HCEC 1CT (cell line): ENCODE measurements around the gene PARP4.
"Not testable (repeated sequence)": the region's sequence is repeated elsewhere in the genome, so short reads cannot be mapped to it uniquely, and the experiment has no call there.

Experiments used
- DNase-seq: peaks from one replicate; pipeline ENCODE4 v3.0.0-alpha.2; 2017

Gene PARP4

DNA sequence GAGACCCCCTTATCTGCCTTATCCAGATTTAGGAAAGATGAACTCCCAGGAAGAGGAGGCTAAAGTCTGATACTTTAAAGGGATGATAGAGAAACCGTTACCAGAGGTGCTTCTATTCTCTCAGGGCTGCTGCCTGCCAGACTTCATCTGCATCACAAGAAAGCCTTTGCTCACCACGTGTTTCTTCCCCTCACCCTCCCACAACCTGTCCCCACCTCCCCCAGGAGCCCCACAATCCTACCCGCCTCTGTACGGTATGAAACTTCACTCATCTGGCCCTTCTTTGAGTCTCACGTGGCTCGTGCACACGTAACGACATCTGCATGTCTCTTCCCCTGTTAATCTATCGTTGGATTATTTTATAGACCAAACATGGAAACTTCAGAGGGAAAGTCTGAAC is 67.7 kb downstream of the PARP4 start:
- not testable (repeated sequence) for DNase-seq

DNA sequence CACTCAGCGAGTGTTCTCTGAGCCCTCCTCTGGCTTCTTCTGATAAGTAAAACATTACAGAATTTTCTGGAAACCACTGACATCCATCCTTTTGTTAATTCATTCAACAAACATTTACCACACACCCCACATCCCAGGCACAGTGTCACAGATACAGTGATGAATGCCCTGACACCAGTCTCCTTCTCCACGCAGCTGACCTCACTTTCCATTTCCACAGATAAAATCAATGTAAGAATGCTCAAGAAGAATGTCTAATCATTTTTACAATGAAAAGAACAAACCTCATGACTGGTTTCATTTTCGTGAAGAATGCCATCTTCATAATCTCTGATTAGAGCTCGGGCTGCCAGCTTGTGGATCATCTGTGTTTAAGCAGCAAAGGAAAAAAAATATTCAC is 69.2 kb downstream of the PARP4 start:
- no peak for DNase-seq

DNA sequence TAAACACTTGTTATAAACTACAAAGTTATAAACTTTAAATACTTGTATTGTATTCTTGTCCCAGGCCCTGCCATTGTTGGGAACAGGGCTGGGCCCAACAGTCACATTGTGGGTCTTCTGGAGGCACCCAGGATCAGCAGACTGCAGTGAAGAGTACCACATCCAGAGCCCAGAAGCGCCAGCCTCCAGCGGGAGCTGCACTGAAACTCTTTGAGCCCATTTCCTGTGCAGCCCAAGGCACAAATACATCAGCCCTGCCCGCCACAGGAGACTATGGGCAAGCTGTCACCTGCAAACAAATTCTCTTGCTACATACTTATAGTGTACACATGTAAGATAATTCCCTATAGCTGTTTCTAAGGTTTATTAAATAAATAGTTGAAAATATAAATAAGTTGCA is 86.5 kb downstream of the PARP4 start:
- not testable (repeated sequence) for DNase-seq

DNA sequence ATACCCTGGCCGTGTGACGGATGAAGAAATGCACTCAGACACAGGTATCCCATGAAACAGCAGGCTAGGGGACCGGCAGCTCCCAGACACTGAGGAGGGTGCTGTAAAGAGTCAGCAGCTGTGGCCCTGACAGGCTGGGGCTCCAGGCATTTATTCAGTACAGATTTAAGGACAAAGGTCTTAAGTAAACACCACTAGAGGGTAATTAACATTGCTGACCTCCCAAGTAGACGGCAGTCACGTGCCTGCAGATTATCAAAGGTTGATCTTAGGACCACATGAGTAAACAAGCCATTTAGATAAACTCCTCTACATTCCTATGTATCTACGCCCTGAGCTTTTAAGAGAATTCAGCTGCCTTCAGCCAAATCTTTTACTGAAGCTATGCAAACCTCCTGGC is 92.9 kb downstream of the PARP4 start:
- DNase-seq: not testable (repeated sequence)

DNA sequence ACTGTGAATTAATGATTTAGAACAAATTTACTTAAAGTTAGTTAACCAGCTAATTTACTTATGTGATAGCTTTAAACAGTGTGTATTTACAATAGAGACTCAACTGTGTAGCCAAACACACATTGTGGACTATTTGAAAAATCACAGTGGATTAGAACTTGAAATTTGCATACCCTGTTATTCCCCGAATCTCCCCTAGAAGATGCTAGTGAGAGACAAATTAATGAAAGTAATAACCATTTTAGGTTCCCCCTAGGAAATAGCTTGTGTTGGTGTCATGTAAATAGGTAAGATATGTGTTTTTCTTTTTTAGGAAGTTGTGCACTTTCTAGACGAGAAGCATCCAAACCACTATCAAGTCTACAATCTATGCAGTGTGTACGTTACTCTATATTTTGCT is 104.7 kb downstream of the PARP4 start:
- DNase-seq: no peak

DNA sequence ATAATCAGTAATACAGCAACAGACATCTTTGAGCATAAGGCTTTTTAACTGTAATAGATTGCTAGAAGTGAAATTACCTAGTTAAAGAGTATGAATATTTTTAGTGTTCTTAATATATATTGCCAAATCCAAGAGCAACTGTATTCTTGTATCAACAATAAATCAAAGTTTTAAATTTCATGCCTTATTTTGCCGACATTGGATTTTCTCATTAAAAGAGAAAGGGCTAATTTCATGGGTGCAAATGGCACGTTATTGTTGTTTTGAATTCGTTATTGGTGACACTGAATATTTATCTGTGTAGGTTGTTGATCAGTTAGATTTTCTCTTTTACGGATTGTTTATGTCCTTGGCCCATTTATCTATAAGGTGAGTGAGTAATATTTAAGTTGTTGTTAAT is 106.1 kb downstream of the PARP4 start:
- DNase-seq: no peak

DNA sequence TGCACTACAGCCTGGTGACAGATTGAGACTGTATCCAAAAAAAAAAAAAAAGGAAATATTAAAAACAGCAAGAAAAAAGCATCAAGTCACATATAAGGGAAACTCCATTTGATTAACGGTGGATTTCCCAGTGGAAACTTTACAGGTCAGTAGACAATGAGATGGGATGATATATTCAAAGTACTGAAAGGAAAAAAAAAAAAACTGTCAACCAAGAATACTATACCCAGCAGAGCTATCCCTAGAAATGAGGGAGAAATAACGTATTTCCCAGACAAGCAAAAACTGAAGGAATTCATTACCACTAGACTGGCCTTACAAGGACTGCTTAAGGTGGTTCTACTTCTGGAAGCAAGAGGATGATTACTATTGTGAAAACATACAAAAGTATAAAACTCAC is 115.8 kb downstream of the PARP4 start:
- DNase-seq: no peak

DNA sequence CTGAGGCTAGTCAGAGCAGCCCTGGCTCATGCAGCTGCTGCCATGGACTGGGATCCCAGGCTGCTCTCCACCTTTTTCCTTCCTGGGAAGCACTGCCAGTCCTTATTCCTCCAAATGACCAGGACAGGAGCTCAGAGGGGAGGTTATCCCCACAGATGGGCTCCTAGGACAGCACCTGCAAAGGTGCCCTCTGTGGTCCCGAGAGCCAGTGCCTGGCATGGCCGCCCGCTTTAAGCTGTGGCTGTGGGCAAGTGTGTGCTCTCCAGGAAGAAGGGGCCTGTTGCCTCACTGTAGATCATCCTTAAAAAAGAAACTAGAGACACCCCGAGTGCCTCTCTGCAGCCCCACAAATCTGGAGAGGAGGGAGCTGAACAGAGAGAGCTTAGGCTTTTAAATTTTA is 119.6 kb downstream of the PARP4 start:
- no peak for DNase-seq

DNA sequence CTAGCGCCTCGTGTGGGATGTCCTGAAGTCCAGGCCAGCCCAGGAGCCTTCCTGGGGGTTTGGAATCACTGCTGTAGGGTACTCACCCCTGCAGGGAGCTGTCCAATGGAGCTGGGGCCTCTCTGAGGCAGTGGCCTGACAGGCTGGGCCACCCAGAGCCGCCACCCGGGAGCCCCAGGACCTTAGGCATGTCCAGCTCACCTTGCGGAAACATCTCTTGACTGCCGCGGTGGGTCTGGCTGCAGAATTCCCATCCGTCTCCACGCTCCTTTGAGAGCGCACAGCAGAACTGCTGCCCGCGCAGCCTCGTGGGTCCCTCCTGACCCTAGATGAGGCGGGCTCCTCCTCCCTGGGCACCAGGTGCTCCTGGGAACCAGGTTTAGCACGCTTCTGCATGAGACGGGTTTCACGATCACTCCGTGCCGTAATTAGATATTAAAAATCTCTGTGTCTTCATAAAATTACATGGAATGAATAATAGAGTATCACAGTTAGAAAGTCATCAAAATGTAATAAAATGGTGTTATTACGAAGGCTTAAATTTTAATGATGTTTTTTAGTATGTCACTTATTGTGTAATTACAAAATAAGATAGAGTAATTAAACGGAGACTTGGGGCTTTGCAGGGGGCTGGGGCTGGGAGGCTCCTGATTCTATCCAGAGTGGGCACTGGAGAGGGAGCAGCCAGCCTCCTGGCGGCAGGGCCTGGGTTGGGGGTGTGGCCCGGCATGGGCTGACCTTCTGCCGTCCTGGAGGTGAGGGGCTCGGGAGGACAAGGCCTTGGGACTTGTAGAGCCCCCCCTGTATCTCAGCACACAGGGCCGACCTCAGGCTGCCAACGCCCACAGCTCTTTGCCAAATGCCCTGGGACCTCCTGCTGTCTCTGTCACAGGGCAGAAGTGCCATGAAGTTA is 120.6 kb downstream of the PARP4 start:
- not testable (repeated sequence) for DNase-seq

DNA sequence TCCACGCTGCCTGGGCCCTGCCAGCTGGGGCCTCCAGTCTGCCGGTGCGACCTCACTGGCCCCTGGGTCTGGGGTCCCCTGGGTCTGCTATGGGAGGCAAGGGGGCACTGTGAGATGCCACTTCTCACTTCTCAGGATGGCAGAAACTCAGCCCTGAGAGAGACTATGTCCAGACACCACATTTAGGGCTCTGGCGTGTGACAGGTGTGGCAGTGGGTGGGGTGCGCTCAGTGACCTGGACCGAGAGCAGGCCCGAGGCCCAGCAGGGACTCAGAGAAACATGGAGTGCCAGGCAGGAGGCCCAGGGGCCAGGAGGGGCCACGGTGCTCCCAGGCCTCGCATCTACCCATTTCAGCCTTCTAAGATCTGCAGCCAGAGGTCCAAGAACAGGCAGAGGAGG is 121.8 kb downstream of the PARP4 start:
- DNase-seq: not testable (repeated sequence)

DNA sequence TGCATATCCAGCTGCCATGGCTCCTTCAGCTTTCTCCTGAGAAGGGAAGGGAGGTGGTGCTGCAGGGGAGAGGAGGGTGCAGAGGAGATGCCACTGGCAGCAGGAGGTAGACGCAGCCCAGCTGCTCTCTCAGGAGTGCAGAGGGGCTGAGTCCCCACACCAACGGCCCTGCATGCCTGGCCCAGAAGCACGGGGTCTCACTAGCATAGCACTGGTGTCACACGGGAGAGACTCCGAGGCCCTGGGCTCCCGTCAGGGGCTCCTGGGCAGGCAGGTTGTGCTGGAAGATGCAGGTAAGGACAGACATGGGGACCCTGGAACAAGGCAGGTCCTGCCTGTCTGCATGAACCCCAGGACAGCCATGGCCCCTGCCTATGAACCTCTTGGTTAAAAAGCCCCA is 123.1 kb downstream of the PARP4 start:
- no peak for DNase-seq

DNA sequence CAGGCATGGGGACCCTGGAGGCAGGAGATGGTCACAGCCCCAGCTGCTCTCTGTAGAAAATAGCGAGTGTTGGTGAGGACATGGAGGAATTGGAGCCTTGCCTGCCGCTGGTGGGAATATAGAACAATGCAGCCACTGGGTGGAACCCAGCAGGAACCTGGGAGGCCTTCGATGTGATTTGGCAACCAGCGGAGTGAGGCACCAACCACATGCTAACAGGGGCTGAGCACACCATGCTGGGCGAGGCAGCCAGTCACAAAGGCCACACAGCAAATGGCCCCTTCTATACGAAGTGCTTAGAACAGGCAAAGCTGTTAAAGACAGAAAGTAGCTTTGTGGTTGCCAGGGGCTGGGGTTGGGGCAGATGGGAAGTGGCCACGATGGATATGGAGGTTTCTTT is 123.8 kb downstream of the PARP4 start:
- not testable (repeated sequence) for DNase-seq

DNA sequence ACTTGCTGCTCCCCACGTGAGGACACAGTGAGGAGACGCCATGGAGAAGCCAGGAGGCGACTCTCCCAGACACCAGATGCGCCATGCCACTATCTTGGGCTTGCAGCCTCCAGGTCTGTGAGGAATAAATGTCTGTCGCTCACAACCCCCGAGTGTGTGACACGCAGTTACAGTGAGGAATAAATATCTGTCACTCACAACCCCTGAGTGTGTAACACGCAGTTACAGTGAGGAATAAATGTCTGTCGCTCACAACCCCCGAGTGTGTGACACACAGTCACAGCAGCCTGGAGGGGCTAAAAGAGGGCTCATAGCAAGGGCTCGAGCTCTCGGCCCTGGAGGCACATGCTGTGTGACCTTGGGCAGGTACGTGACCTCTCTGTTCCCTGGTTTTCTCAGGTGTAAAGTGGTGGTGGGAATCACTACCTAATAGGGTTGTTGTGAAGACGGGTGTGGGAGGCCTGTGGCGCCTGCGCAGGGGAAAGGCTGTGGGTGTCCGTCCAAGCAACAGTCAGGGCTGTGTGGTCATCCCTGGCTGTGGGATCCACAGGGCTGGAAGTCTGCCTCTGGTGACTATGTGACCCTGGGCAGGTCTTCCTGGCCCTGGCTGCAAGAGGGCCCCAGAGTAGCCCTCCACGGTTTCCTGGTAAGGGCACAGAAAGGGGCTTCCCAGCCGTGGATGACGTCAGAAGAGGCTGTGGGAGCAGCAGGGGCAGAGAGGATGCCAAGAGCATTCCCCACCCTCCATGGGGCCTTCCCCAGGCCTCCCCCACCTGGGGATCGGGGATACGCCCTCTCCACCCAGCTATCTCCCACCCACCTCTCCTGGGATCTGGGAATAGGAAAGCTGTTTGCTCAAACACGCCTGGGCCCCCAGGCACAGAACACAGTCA is 125.5 kb downstream of the PARP4 start:
- no peak for DNase-seq

DNA sequence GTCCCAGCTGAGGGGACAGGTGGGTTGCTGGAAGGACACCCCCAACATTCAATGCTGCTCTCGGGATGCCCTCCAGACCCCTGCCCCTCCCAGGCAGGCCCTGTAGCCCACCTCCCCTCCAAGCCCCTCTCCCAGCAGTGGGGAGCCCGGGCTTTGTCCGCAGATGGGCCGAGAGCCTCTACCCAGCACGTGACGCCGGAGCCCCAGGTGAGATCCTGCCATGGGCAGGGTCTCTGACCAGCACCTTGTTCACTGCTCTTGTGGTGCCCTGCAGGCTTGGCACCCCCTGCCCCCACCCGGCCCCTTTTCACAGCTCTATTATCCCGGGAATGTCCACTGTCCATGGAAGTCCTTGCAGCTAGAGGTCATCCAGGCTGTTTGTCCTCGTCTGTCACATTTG is 126.7 kb downstream of the PARP4 start:
- no peak for DNase-seq

DNA sequence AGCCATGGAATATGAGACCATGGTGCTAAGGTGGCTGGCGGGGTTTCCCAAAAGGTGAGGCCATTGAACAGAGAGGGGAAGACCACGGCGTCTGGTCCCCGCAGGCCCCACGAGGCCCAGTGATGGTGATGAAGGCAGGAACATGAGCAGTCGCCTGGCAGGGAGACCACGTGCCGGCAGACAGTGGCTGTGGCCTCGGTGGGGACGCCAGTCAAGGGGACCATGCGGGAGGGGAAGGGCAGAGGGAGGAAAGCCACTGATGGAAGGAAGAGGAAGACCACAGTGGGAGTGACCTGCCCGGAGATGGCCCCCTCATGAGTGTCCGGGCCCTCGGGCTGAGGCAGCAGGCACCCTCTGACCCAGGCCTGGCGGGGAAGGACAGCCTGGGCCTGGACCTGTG is 127.6 kb downstream of the PARP4 start:
- not testable (repeated sequence) for DNase-seq

DNA sequence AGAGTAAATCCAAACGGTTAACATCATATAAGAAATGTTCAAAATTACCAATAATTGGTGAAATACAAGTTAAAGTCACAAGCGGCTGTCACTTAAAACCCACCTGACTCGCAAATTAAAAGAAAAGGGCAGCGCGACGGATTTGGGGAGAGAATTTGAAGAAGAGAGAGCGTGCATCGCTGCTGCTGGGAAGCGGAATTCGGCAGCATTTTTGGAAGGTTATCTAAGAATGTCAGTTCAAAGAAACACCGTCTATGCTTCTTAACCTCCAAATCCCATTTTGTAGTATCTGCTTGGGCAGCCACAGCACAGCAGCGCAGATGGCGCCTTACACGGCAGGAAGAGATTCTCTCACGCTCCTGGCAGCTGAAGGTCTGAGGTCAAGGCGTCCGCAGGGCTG is 128.5 kb downstream of the PARP4 start:
- DNase-seq: not testable (repeated sequence)

DNA sequence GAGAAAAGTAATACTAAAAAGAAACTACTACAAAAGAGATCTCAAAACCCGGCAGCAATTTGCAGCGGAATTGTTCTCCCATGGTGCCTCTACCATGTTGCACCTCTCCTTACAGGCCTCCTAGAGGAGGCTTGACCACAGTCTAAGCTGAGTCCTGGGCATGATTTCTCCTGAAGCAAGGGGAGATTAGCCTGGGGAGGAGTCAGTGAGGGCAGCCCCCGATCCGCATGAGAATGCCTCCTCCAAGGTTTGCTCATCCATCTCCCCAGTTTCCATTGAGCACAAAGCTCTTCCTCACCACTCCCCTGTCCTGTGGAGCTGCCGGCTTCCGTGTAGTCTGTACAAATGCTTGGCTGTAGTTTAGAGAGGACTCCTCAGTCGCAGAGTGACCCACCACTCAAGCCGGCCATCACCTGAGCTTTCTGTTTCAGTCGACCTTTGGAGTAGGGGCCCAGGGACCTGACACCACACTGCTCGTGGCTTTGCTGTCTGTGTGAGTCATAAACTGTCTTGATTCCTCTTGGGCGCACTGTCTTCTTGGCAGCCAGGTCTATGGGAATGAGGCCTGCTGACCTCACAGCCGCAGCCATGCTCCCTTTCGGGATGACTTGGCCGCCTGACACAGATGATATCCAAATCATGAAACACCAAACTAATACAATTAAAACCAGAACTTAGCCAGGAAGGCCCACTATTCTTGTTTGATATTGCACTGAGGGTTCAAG is 130.9 kb downstream of the PARP4 start:
- DNase-seq: no peak

DNA sequence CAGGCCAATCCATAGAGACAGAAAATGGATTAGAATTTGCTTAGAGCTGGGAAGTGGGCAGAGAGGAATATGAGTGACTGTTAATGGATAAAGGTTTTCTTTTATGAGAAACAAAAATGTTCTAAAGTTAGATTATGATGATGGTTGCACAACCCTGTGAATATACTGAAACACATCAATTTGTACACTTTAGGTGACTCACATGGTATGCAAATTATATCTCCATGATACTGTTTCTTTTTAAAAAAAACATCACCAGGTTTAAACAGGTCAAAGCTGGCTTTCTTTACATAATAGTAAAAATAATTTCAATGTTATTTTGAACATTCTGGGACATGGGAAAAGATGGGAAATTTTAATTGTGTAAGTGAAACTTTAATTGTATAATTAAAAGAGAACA is 131.7 kb downstream of the PARP4 start:
- not testable (repeated sequence) for DNase-seq

DNA sequence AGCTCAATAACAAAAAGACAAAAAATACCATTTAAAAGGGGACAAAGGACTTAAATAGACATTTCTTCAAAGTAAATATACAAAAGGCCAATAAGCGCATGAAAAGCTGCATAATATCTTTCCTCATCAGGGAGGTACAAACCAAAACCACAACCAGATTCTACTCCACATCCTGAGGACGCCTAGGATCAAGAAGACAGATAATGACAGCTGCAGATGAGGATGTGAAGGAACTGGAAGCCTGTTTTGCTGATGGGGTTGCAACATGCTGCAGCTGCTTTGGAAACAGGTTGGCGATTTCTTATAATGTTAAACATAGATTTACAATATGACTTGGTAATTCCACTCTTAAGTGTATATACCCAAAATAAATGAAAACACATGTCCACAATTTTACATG is 132.4 kb downstream of the PARP4 start:
- not testable (repeated sequence) for DNase-seq

DNA sequence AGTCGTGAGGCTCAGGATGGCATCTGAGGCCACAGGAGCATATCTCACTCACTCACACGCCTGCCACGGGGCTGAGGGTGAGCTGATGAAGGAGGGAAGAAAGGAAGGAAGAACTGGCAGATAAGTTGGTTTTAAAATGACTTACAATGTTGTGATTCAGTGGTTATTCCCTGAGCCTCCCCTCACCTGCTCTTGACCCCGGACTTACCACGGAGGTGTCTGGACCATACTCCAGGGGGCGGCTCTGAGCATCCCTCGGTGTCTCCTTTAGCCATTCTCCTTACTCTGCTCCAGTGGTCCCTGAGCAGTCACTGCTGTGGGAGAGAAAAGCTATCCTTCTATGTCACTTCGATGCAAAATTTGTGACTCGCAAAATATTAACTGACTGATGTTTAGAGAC is 141.3 kb downstream of the PARP4 start:
- not testable (repeated sequence) for DNase-seq
